ENCODE data around the gene PCDHGB6. TPM values are rescaled to one million over a fixed set of nuclear protein-coding genes. Genes with fewer than 3 reads are reported as not detected.

The PCDHGB6 gene
- total RNA-seq, 1 donor from 2014 or later: 3.9 TPM

Other genes with a start within 250 kb of the PCDHGB6 start
- 0.16 and 1.5 TPM in 2 replicates for gene PCDHB7, start 235.4 kb upstream of the PCDHGB6 start, total RNA-seq
- gene PCDHB8, start 230.2 kb upstream of the PCDHGB6 start, total RNA-seq: 0.16 and 1.3 TPM in 2 replicates
- gene PCDHB16, start 225.6 kb upstream of the PCDHGB6 start, total RNA-seq: under 0.01 and 0.63 TPM in 2 replicates
- gene PCDHB9, start 220.9 kb upstream of the PCDHGB6 start, total RNA-seq: 0.16 and 0.31 TPM in 2 replicates
- gene PCDHB10, start 215.7 kb upstream of the PCDHGB6 start, total RNA-seq: 0.49 and 1.6 TPM in 2 replicates
- 0.16 and 0.69 TPM in 2 replicates for gene PCDHB11, start 208.4 kb upstream of the PCDHGB6 start, total RNA-seq
- gene PCDHB12, start 199.3 kb upstream of the PCDHGB6 start, total RNA-seq: 0.16 and 1.3 TPM in 2 replicates
- gene PCDHB13, start 194.1 kb upstream of the PCDHGB6 start, total RNA-seq: 0.32 and 3.3 TPM in 2 replicates
- 0.49 and 1.8 TPM in 2 replicates for gene PCDHB14, start 184.7 kb upstream of the PCDHGB6 start, total RNA-seq
- gene PCDHB15, start 162.6 kb upstream of the PCDHGB6 start, total RNA-seq: 0.32 and 1.2 TPM in 2 replicates
- 0.16 and 0.44 TPM in 2 replicates for gene SLC25A2, start 104.0 kb upstream of the PCDHGB6 start, total RNA-seq
- gene TAF7, start 87.2 kb upstream of the PCDHGB6 start, total RNA-seq: 53.3 and 79.0 TPM in 2 replicates
- 0.32 and 1.1 TPM in 2 replicates for gene PCDHGA1, start 77.5 kb upstream of the PCDHGB6 start, total RNA-seq
- gene PCDHGA2, start 69.3 kb upstream of the PCDHGB6 start, total RNA-seq: 0.81 and 1.9 TPM in 2 replicates
- gene PCDHGA3, start 64.2 kb upstream of the PCDHGB6 start, total RNA-seq: 0.32 and 0.82 TPM in 2 replicates
- gene PCDHGB1, start 57.9 kb upstream of the PCDHGB6 start, total RNA-seq: 0.65 and 2.8 TPM in 2 replicates
- gene PCDHGA4, start 53.0 kb upstream of the PCDHGB6 start, total RNA-seq: 1.3 and 6.1 TPM in 2 replicates
- gene PCDHGB2, start 48.0 kb upstream of the PCDHGB6 start, total RNA-seq: 1.1 and 5.1 TPM in 2 replicates
- 0.49 and 2.0 TPM in 2 replicates for gene PCDHGA5, start 43.9 kb upstream of the PCDHGB6 start, total RNA-seq
- 1.5 and 8.4 TPM in 2 replicates for gene PCDHGB3, start 37.8 kb upstream of the PCDHGB6 start, total RNA-seq
- 1.5 and 4.1 TPM in 2 replicates for gene PCDHGA6, start 34.1 kb upstream of the PCDHGB6 start, total RNA-seq
- gene PCDHGA7, start 25.3 kb upstream of the PCDHGB6 start, total RNA-seq: 0.65 and 3.3 TPM in 2 replicates
- gene PCDHGB4, start 20.3 kb upstream of the PCDHGB6 start, total RNA-seq: 8.3 and 20.1 TPM in 2 replicates
- 0.65 and 3.0 TPM in 2 replicates for gene PCDHGA8, start 15.4 kb upstream of the PCDHGB6 start, total RNA-seq
- gene PCDHGB5, start 10.1 kb upstream of the PCDHGB6 start, total RNA-seq: 8.1 and 23.0 TPM in 2 replicates
- 0.97 and 4.5 TPM in 2 replicates for gene PCDHGA9, start 5.2 kb upstream of the PCDHGB6 start, total RNA-seq
- 2.1 and 5.2 TPM in 2 replicates for gene PCDHGA10, start 5.0 kb downstream of the PCDHGB6 start, total RNA-seq
- 3.2 and 12.3 TPM in 2 replicates for gene PCDHGB7, start 9.7 kb downstream of the PCDHGB6 start, total RNA-seq
- gene PCDHGA11, start 13.0 kb downstream of the PCDHGB6 start, total RNA-seq: 4.0 and 14.5 TPM in 2 replicates
- gene PCDHGA12, start 22.5 kb downstream of the PCDHGB6 start, total RNA-seq: 1.8 and 6.2 TPM in 2 replicates
- gene PCDHGC3, start 67.9 kb downstream of the PCDHGB6 start, total RNA-seq: 6.5 and 22.3 TPM in 2 replicates
- gene PCDHGC4, start 77.0 kb downstream of the PCDHGB6 start, total RNA-seq: 0.49 and 2.8 TPM in 2 replicates
- 0.32 and 1.4 TPM in 2 replicates for gene PCDHGC5, start 81.1 kb downstream of the PCDHGB6 start, total RNA-seq
- 43.5 and 77.2 TPM in 2 replicates for gene DIAPH1, start 211.0 kb downstream of the PCDHGB6 start, total RNA-seq
- 35.5 and 49.5 TPM in 2 replicates for gene HDAC3, start 228.8 kb downstream of the PCDHGB6 start, total RNA-seq
- 3.1 and 5.6 TPM in 2 replicates for gene RELL2, start 229.0 kb downstream of the PCDHGB6 start, total RNA-seq
- 14.2 and 24.1 TPM in 2 replicates for gene FCHSD1, start 243.4 kb downstream of the PCDHGB6 start, total RNA-seq